CD4-positive, alpha-beta T cell (primary cell): ENCODE results near the gene HIPK4. TPM values are rescaled to one million over a fixed set of nuclear protein-coding genes. Genes with fewer than 3 reads are reported as not detected.

ENCODE experiments used
- ATAC-seq: fragments of 200-7000 bp; cut with Tn5 transposase; one replicate; pipeline ENCODE4 v1.10.0; 2022; ENCODE audit warnings: mild to moderate bottlenecking; ENCODE audit not compliant: poor library complexity
- CTCF ChIA-PET: fragments of 350-600 bp; sonication (Branson Sonifier 250); formaldehyde crosslinking; loops from one replicate; lab custom pipeline; 2021; ENCODE audit warnings: antibody characterized with exemption, inconsistent platforms; lab: Charles Lee
- POLR2A ChIA-PET: fragments of 350-600 bp; sonication (Branson Sonifier 250); formaldehyde crosslinking; loops from one replicate; lab custom pipeline; 2021; ENCODE audit warnings: antibody characterized with exemption, inconsistent platforms; lab: Charles Lee
- DNase-seq, 14 experiments: peaks; one replicate each; pipeline ENCODE4 v3.0.0-alpha.2; 2013 to 2020; ENCODE audit warnings: mixed read lengths in 2 of 14
- H3K27ac ChIP-seq, 2 donors: one replicate each; pipeline versions ENCODE4 v1.5.1 to v1.7.0; 2013; ENCODE audit warnings: low read length in 2 of 2, low read depth in 1 of 2, mild to moderate bottlenecking in 1 of 2
- H3K27me3 ChIP-seq, 2 experiments: 1 replicate in 1 of 2; 2 replicates in 1 of 2; pipeline versions ENCODE4 v1.6.1 to v1.7.0; 2013; ENCODE audit warnings: low read length in 2 of 2, control low read depth in 1 of 2, mild to moderate bottlenecking in 1 of 2, moderate library complexity in 1 of 2; ENCODE audit not compliant: insufficient read depth in 2 of 2, control insufficient read depth in 1 of 2
- H3K36me3 ChIP-seq: one replicate; pipeline ENCODE4 v1.6.1; 2013; ENCODE audit warnings: low read length, control low read depth; ENCODE audit not compliant: insufficient read depth
- H3K4me1 ChIP-seq: one replicate; pipeline ENCODE4 v1.6.1; 2013; ENCODE audit warnings: low read length, control low read depth; ENCODE audit not compliant: insufficient read depth
- H3K4me3 ChIP-seq: one replicate; pipeline ENCODE4 v1.5.1; 2013; ENCODE audit warnings: mild to moderate bottlenecking, low read length, moderate library complexity
- H3K9me3 ChIP-seq, 2 experiments: 1 replicate in 1 of 2; 2 replicates in 1 of 2; pipeline versions ENCODE4 v1.6.1 to v1.7.0; 2013; ENCODE audit warnings: low read length in 2 of 2, mild to moderate bottlenecking in 2 of 2, control low read depth in 1 of 2, moderate library complexity in 1 of 2; ENCODE audit not compliant: control insufficient read depth in 1 of 2, insufficient read depth in 1 of 2
- H3K27ac Mint-ChIP-seq: one replicate; pipeline ENCODE4 v1.8.0; 2020; ENCODE audit warnings: mixed read lengths
- H3K27me3 Mint-ChIP-seq: one replicate; pipeline ENCODE4 v1.8.0; 2021; ENCODE audit warnings: mixed read lengths
- H3K36me3 Mint-ChIP-seq: one replicate; pipeline ENCODE4 v1.8.0; 2021; ENCODE audit warnings: low read depth, mixed read lengths
- H3K4me1 Mint-ChIP-seq: one replicate; pipeline ENCODE4 v1.8.0; 2021; ENCODE audit warnings: low read depth, mixed read lengths
- H3K4me3 Mint-ChIP-seq: one replicate; pipeline ENCODE4 v1.8.0; 2020; ENCODE audit warnings: mild to moderate bottlenecking, mixed read lengths
- H3K9me3 Mint-ChIP-seq: one replicate; pipeline ENCODE4 v1.8.0; 2020; ENCODE audit warnings: mixed read lengths
- CTCF ChIP-seq: fragments of 200-600 bp; IDR thresholded peaks from one replicate; pipeline ENCODE4 v1.8.0; 2022; ENCODE audit warnings: antibody characterized with exemption, mild to moderate bottlenecking
- intact Hi-C, 2 experiments: fragments of 100-400 bp; cut with DNase I in 1 of 2; cut with micrococcal nuclease in 1 of 2; formaldehyde crosslinking; loops; one replicate each; pipeline versions ENCODE4 v1.15.1 to v1.9.0; 2023 to 2025; cut with DNase I, micrococcal nuclease
- total RNA-seq, 174 experiments: library from RNA in 2 of 174; stranded (reverse) in 2 of 174; gene quantifications; one replicate each; pipeline ENCODE4 v1.2.3 and lab custom pipeline; 2021 to 2026

The HIPK4 gene
- total RNA-seq, 2 experiments from 2014 or later = 0.08 to 0.11 TPM

- no peak overlapping the region for H3K4me3 Mint-ChIP-seq
- Histone ChIP-seq H3K4me3 (no peak overlapping the region), H3K36me3 (peaks cover 48% of the 10 kb centered on the region), H3K27ac (no peak overlapping the region), H3K4me1 (peaks cover 11% of the 10 kb centered on the region), H3K9me3 (no peaks in the 10 kb centered on the region), H3K27me3 (no peaks in the 10 kb centered on the region)
- ChIA-PET POLR2A (no interaction called here), CTCF (no interaction called here)
- H3K4me1 Mint-ChIP-seq = peaks cover 13% of the 10 kb centered on the region
- DNase-seq (no peak), ATAC-seq (no peak)
- H3K27ac Mint-ChIP-seq = no peak overlapping the region
- intact Hi-C loops = no loop called here
- TF ChIP-seq CTCF = no peak
- no peaks in the 10 kb centered on the region for H3K9me3 Mint-ChIP-seq
- peaks cover 61% of the 10 kb centered on the region for H3K36me3 Mint-ChIP-seq
- no peaks in the 10 kb centered on the region for H3K27me3 Mint-ChIP-seq
Measured at GRCh38 chr19:40369797-40370196, 20.2 kb downstream of the HIPK4 start.

- H3K4me3 ChIP-seq = no peak overlapping the region
- ChIA-PET CTCF (no interaction called here), POLR2A (no interaction called here)
- Mint-ChIP-seq H3K27me3 (no peaks in the 10 kb centered on the region), H3K9me3 (no peaks in the 10 kb centered on the region), H3K4me3 (no peak overlapping the region), H3K4me1 (peaks cover 12% of the 10 kb centered on the region), H3K36me3 (peaks cover 51% of the 10 kb centered on the region), H3K27ac (no peak overlapping the region)
- peaks cover 39% of the 10 kb centered on the region for H3K36me3 ChIP-seq
- DNase-seq (no peak), ATAC-seq (no peak)
- no peaks in the 10 kb centered on the region for H3K9me3 ChIP-seq
- TF ChIP-seq CTCF = no peak
- intact Hi-C loops = no loop called here
- peaks cover 14% of the 10 kb centered on the region for H3K4me1 ChIP-seq
- no peak overlapping the region for H3K27ac ChIP-seq
- H3K27me3 ChIP-seq = no peaks in the 10 kb centered on the region
Measured at GRCh38 chr19:40367577-40368434, 22.2 kb downstream of the HIPK4 start.

GRCh38 chr19:40366697-40367561, 23.1 kb downstream of the HIPK4 start:
- Histone ChIP-seq H3K9me3 (no peaks in the 10 kb centered on the region), H3K36me3 (peaks cover 33% of the 10 kb centered on the region), H3K27me3 (no peaks in the 10 kb centered on the region), H3K27ac (no peak overlapping the region), H3K4me1 (peaks cover 15% of the 10 kb centered on the region), H3K4me3 (no peak overlapping the region)
- ChIA-PET POLR2A (no interaction called here), CTCF (no interaction called here)
- H3K36me3 Mint-ChIP-seq = peaks cover 47% of the 10 kb centered on the region
- H3K27ac Mint-ChIP-seq = no peak overlapping the region
- no peak overlapping the region for H3K4me3 Mint-ChIP-seq
- no peak for ATAC-seq
- no peaks in the 10 kb centered on the region for H3K9me3 Mint-ChIP-seq
- no peaks in the 10 kb centered on the region for H3K27me3 Mint-ChIP-seq
- TF ChIP-seq CTCF = no peak
- no peak for DNase-seq
- intact Hi-C loops = no loop called here
- peaks cover 17% of the 10 kb centered on the region for H3K4me1 Mint-ChIP-seq
